GM12878 (cell line): ENCODE results near the gene TUFM. TPM values are rescaled to one million over a fixed set of nuclear protein-coding genes. Genes with fewer than 3 reads are reported as not detected.

ENCODE experiments used
- ATAC-seq: fragments of 200-7000 bp; cut with Tn5 transposase; 3 replicates; pipeline ENCODE4 v1.9.1; 2020; ENCODE audit warnings: mild to moderate bottlenecking, moderate library complexity
- BruUV-seq: library from RNA; stranded (reverse); fragments of 400-500 nt; replicated peaks from 2 replicates; lab custom pipeline; 2021; lab: Mats Ljungman, UMichigan
- CTCF ChIA-PET: fragments of 300-600 bp; sonication (Branson Sonifier 250); formaldehyde crosslinking; extraction: SDS; loops from one replicate; lab custom pipeline; 2021; ENCODE audit warnings: inconsistent platforms; lab: Yijun Ruan, JAX
- POLR2A ChIA-PET: fragments of 350-600 bp; formaldehyde crosslinking; extraction: SDS; loops from one replicate; lab custom pipeline; 2021; ENCODE audit warnings: inconsistent platforms; lab: Charles Lee
- RAD21 ChIA-PET: fragments of 300-600 bp; sonication (Branson Sonifier 250); formaldehyde crosslinking; loops from one replicate; lab custom pipeline; 2023; ENCODE audit warnings: antibody characterized with exemption; ENCODE audit not compliant: unreplicated experiment; lab: Charles Lee
- SMC1A ChIA-PET: fragments of 300-600 bp; sonication (Branson Sonifier 250); formaldehyde crosslinking; loops from one replicate; lab custom pipeline; 2023; ENCODE audit not compliant: unreplicated experiment, uncharacterized antibody; lab: Charles Lee
- DNase-seq: peaks from one replicate; pipeline ENCODE4 v3.0.0-alpha.2; 2011; ENCODE audit warnings: low read depth, low spot score
- FAIRE-seq: peaks from 3 replicates; lab custom pipeline; 2011; peaks lifted over from hg19 to GRCh38; lab: Jason Lieb, UNC
- H2AFZ ChIP-seq: 2 replicates; pipeline ENCODE4 v1.6.0; 2011; ENCODE audit warnings: low read depth, low read length, control low read depth; ENCODE audit not compliant: control insufficient read depth
- H3K27ac ChIP-seq: 2 replicates; pipeline ENCODE4 v1.5.1; 2011; ENCODE audit warnings: control low read depth; ENCODE audit not compliant: control insufficient read depth, insufficient read depth
- H3K27me3 ChIP-seq, 2 experiments: replicated peaks in 1 of 2; 2 replicates each; pipeline versions ENCODE4 v1.6.0 to v1.6.1; 2011; ENCODE audit warnings: low read length in 1 of 2; ENCODE audit not compliant: control insufficient read depth in 2 of 2, insufficient read depth in 2 of 2
- H3K36me3 ChIP-seq, 2 experiments: 2 replicates each; pipeline ENCODE4 v1.5.1; 2011; ENCODE audit warnings: low read length in 1 of 2; ENCODE audit not compliant: control insufficient read depth in 2 of 2, insufficient read depth in 2 of 2
- H3K4me1 ChIP-seq: 2 replicates; pipeline ENCODE4 v1.6.1; 2011; ENCODE audit warnings: mild to moderate bottlenecking, low read length, moderate library complexity, mixed read lengths; ENCODE audit not compliant: control insufficient read depth, insufficient read depth
- H3K4me2 ChIP-seq: 2 replicates; pipeline ENCODE4 v1.6.0; 2011; ENCODE audit warnings: control low read depth; ENCODE audit not compliant: control insufficient read depth, insufficient read depth
- H3K4me3 ChIP-seq: fragments of 200-600 bp; sonication (generic); 2 replicates; pipeline ENCODE4 v1.5.1; 2016
- H3K79me2 ChIP-seq: 2 replicates; pipeline ENCODE4 v1.6.0; 2011; ENCODE audit warnings: low read length; ENCODE audit not compliant: control insufficient read depth, insufficient read depth
- H3K9ac ChIP-seq: 2 replicates; pipeline ENCODE4 v1.8.0; 2011; ENCODE audit warnings: low read length, control low read depth, mixed read lengths; ENCODE audit not compliant: control insufficient read depth, insufficient read depth
- H3K9me3 ChIP-seq: replicated peaks from 3 replicates; pipeline ENCODE4 v1.5.1; 2011; ENCODE audit warnings: mild to moderate bottlenecking, low read length; ENCODE audit not compliant: control insufficient read depth, insufficient read depth
- H4K20me1 ChIP-seq: 2 replicates; pipeline ENCODE4 v1.6.0; 2011; ENCODE audit not compliant: control insufficient read depth, insufficient read depth
- BCL3 ChIP-seq: IDR thresholded peaks from 2 replicates; pipeline ENCODE4 v1.6.1; 2011; ENCODE audit warnings: borderline replicate concordance, low read depth, mild to moderate bottlenecking, moderate library complexity, low read length; ENCODE audit not compliant: insufficient read depth, poor library complexity, severe bottlenecking
- CREB1 ChIP-seq: IDR thresholded peaks from 2 replicates; pipeline ENCODE4 v1.6.1; 2012; ENCODE audit warnings: low read depth, mild to moderate bottlenecking, inconsistent platforms
- ESRRA ChIP-seq: IDR thresholded peaks from 2 replicates; pipeline ENCODE4 v1.6.1; 2012; ENCODE audit warnings: mild to moderate bottlenecking, low read length, improper control_type of control experiment
- NFXL1 ChIP-seq: fragments of 450-650 bp; IDR thresholded peaks from 2 replicates; pipeline ENCODE4 v1.6.1; 2017; ENCODE audit warnings: antibody characterized with exemption, mild to moderate bottlenecking, borderline replicate concordance
- RAD21 ChIP-seq: IDR thresholded peaks from 2 replicates; pipeline ENCODE4 v1.6.1; 2011; ENCODE audit warnings: mild to moderate bottlenecking, low read depth, low read length, moderate library complexity; ENCODE audit not compliant: insufficient read depth
- SREBF2 ChIP-seq: IDR thresholded peaks from 2 replicates; pipeline ENCODE4 v1.6.1; 2012; ENCODE audit warnings: mild to moderate bottlenecking, low read length
- ZBED1 ChIP-seq: IDR thresholded peaks from 2 replicates; pipeline ENCODE4 v1.6.1; 2016; ENCODE audit warnings: borderline replicate concordance
- ZBTB11 ChIP-seq: fragments of 450-650 bp; formaldehyde crosslinking; IDR thresholded peaks from 2 replicates; pipeline ENCODE4 v1.5.0; 2022; ENCODE audit warnings: mild to moderate bottlenecking, missing genetic modification characterization
- ZNF217 ChIP-seq: fragments of 450-650 bp; IDR thresholded peaks from 2 replicates; pipeline ENCODE4 v1.6.1; 2017; ENCODE audit warnings: antibody characterized with exemption, mild to moderate bottlenecking
- ZNF24 ChIP-seq: fragments of 450-650 bp; IDR thresholded peaks from 2 replicates; pipeline ENCODE4 v1.6.1; 2017; ENCODE audit warnings: antibody characterized with exemption, mild to moderate bottlenecking
- WGBS: methylation state at CpG from one replicate; pipeline ENCODE4 v1.1.6; 2016; ENCODE audit warnings: low lambda C conversion rate; ENCODE audit not compliant: insufficient replicate concordance, insufficient coverage; ENCODE audit errors: missing lambda C conversion rate; 5-methylcytosine and 5-hydroxymethylcytosine counted together
- in situ Hi-C: fragments of 300-500 bp; cut with MboI; formaldehyde crosslinking; loops from 9 replicates; pipeline ENCODE4 v1.14.3; 2018; ENCODE audit warnings: mixed read lengths
- intact Hi-C: fragments of 100-400 bp; cut with micrococcal nuclease; formaldehyde crosslinking; loops from one replicate; pipeline ENCODE4 v1.14.2; 2022; ENCODE audit not compliant: unreplicated experiment
- polyA plus RNA-seq, 11 experiments: library from polyadenylated mRNA; depleted of rRNA in 4 of 11; unstranded in 6 of 11; stranded (reverse) in 5 of 11; fragments of >200 nt; fragmentation: Nextera tagmentation in 4 of 11; fragmentation: Illumina TruSeq in 1 of 11; extraction: Ambion mirVana in 4 of 11; extraction: Trizol in 1 of 11; gene quantifications; 1 replicate in 1 of 11; 2 replicates in 10 of 11; pipeline versions ENCODE4 v1.2.1 to v1.2.3, GENCODE V29; 2011 to 2016; ENCODE audit warnings: inconsistent platforms in 2 of 11, missing spikeins in 2 of 11, low read depth in 1 of 11
- total RNA-seq, 4 experiments: library from RNA; depleted of rRNA in 3 of 4; stranded (reverse); fragments of >200 nt in 3 of 4; fragmentation: Illumina TruSeq in 1 of 4; extraction: Trizol in 1 of 4; gene quantifications; 2 replicates each; pipeline versions ENCODE4 v1.2.1 to v1.2.3, GENCODE V29; 2013 to 2021
- TF ChIP-seq, protein P1 (sequence below): fragments of 450-650 bp; IDR thresholded peaks from 2 replicates; pipeline ENCODE4 v1.6.1; 2017; ENCODE audit warnings: low read depth, mild to moderate bottlenecking, moderate library complexity
- TF ChIP-seq, protein P2 (sequence below): fragments of 450-650 bp; IDR thresholded peaks from 2 replicates; pipeline ENCODE4 v1.6.1; 2017; ENCODE audit warnings: antibody characterized with exemption, mild to moderate bottlenecking, moderate library complexity

Gene TUFM
- total and polyA plus RNA-seq, 10 of the 15 experiments (the other 5 are each of a cell fraction or from before 2014, with no cell fraction given): 23.4 to 354 (median 182) TPM

DNA sequence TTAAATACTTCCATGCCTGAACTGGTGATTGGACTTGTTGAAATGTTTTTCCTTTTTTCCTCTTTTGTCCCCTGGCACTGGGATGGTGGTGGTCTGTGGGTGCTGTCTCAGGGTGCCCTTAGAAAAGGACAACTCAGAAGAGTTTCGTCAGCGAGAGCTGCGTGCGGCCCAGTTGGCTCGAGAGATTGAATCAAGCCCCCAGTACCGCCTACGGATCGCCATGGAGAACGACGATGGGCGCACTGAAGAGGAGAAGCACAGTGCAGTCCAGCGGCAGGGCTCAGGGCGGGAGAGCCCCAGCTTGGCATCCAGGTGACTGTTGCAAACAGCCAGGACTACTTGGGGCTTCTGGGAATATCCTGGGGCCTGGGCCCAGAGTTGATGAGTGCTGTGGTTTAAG is 16.4 kb downstream of the TUFM start:
- POLR2A ChIA-PET: interaction anchor here (0.6 kb wide), 1 partner anchor 40 kb away, joined by 3 read pairs; no protein-coding TSS in a partner anchor
- H3K9ac ChIP-seq: no peak overlapping the region

More for the DNA sequence above, 16.4 kb downstream of the TUFM start:
- CTCF ChIA-PET: interaction anchor here (1.8 kb wide), 1 partner anchor 13 kb away, joined by 4 read pairs; no protein-coding TSS in a partner anchor
- Histone ChIP-seq H2AFZ (no peak overlapping the region), H3K4me1 (no peaks in the 10 kb centered on the region; the same call in 1 of the 2 replicates), H3K36me3 (peaks cover 59 to 61% of the 10 kb centered on the region in 2 experiments), H3K4me2 (no peak overlapping the region), H3K27ac (no peak overlapping the region), H3K27me3 (no peaks in the 10 kb centered on the region), H4K20me1 (peaks cover 7% of the 10 kb centered on the region), H3K79me2 (peaks cover 27% of the 10 kb centered on the region), H3K4me3 (no peak overlapping the region), H3K9me3 (no peaks in the 10 kb centered on the region)
- RAD21 ChIA-PET: no interaction called here
- 96% methylated on average over 13 of the region's 13 CpGs for WGBS
- BruUV-seq: no TSS peak
- no peak for ATAC-seq
- no peak for FAIRE-seq
- DNase-seq: no peak
- no peak for TF ChIP-seq BCL3
- TF ChIP-seq ZBTB11 (CRISPR knock-in tag): no peak
- no peak for TF ChIP-seq ZNF217
- no peak for TF ChIP-seq RAD21
- no peak for TF ChIP-seq NFXL1
- no peak for TF ChIP-seq ZBED1
- no peak for TF ChIP-seq SREBF2
- TF ChIP-seq, protein P1, sequence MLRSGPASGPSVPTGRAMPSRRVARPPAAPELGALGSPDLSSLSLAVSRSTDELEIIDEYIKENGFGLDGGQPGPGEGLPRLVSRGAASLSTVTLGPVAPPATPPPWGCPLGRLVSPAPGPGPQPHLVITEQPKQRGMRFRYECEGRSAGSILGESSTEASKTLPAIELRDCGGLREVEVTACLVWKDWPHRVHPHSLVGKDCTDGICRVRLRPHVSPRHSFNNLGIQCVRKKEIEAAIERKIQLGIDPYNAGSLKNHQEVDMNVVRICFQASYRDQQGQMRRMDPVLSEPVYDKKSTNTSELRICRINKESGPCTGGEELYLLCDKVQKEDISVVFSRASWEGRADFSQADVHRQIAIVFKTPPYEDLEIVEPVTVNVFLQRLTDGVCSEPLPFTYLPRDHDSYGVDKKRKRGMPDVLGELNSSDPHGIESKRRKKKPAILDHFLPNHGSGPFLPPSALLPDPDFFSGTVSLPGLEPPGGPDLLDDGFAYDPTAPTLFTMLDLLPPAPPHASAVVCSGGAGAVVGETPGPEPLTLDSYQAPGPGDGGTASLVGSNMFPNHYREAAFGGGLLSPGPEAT: no peak
- TF ChIP-seq ZNF24: no peak
- no peak for TF ChIP-seq CREB1
- TF ChIP-seq ESRRA: no peak
- TF ChIP-seq, protein P2, sequence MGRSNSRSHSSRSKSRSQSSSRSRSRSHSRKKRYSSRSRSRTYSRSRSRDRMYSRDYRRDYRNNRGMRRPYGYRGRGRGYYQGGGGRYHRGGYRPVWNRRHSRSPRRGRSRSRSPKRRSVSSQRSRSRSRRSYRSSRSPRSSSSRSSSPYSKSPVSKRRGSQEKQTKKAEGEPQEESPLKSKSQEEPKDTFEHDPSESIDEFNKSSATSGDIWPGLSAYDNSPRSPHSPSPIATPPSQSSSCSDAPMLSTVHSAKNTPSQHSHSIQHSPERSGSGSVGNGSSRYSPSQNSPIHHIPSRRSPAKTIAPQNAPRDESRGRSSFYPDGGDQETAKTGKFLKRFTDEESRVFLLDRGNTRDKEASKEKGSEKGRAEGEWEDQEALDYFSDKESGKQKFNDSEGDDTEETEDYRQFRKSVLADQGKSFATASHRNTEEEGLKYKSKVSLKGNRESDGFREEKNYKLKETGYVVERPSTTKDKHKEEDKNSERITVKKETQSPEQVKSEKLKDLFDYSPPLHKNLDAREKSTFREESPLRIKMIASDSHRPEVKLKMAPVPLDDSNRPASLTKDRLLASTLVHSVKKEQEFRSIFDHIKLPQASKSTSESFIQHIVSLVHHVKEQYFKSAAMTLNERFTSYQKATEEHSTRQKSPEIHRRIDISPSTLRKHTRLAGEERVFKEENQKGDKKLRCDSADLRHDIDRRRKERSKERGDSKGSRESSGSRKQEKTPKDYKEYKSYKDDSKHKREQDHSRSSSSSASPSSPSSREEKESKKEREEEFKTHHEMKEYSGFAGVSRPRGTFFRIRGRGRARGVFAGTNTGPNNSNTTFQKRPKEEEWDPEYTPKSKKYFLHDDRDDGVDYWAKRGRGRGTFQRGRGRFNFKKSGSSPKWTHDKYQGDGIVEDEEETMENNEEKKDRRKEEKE: no peak
- intact Hi-C loops (no loop called here), in situ Hi-C loops (no loop called here)
- SMC1A ChIA-PET: interaction anchor here (1.0 kb wide), 1 partner anchor 115 kb away, joined by 4 read pairs; no protein-coding TSS in a partner anchor
